Measurements from ENCODE around the gene SCYL2.

DNA sequence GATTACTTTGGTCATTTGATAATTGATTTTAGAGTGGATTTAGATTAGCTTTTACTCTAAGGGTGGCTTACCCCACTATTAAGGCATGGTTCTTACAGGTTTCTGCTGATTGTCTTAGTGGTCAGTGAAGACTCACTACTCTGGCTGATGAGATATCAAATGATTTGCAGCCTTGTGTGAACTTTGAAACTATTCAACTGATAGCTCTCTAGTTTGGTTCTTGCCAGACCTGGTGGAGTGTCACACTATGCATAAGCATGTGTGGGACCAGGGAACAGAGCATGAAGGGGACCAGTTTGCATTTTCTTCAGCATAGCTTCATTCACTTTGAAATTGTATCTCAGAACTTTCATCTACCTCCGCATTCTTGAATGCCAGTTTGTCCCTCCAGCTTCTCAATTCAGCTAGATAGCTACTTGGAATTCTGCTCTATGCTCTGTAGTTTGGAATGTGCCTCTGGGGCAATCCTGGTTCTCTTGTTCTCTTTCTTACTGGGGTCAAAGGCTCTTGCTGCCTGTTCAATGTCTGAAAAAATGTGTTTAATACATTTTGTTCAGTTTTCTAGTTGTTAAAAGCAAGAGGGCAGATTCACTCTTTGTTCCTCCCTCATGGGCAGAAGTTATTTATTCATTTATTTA is 12.7 kb downstream of the SCYL2 start:
- no peak for TF ChIP-seq TEAD4 (IDR thresholded peaks at IDR 0.05)
- no peak for TF ChIP-seq USF1 (IDR thresholded peaks at IDR 0.05)
- no peak for TF ChIP-seq MAX (IDR thresholded peaks at IDR 0.05)
- no peak for TF ChIP-seq CEBPB (IDR thresholded peaks at IDR 0.05)
- TF ChIP-seq EP300 (IDR thresholded peaks at IDR 0.05; ENCODE audit: borderline replicate concordance) = no peak
- no peak for TF ChIP-seq RAD21 (IDR thresholded peaks at IDR 0.05; ENCODE audit: low read depth)
- TF ChIP-seq CREB1 (IDR thresholded peaks at IDR 0.05; ENCODE audit: low read depth) = no peak
- TF ChIP-seq TAF1 (IDR thresholded peaks at IDR 0.05; ENCODE audit: low read depth) = no peak
- TF ChIP-seq FOXM1 (IDR thresholded peaks at IDR 0.05; ENCODE audit: borderline replicate concordance, low read depth) = no peak
- TF ChIP-seq REST (IDR thresholded peaks at IDR 0.05; ENCODE audit: low read depth) = no peak
- TF ChIP-seq YY1 (IDR thresholded peaks at IDR 0.05; ENCODE audit: low read depth) = no peak
